NCI-H2227 (cell line): ENCODE results near the gene GADL1.

ENCODE experiments used
- DNase-seq: peaks from one replicate; lab custom pipeline; 2025; ENCODE audit not compliant: unreplicated experiment; lab: John Stamatoyannopoulos, UW

The GADL1 gene

GRCh38 chr3:30680789-30681648, 213.4 kb downstream of the GADL1 start:
- peak; percentile 19 for DNase-seq

GRCh38 chr3:30679045-30679444, 215.4 kb downstream of the GADL1 start:
- no peak for DNase-seq

- DNase-seq, result no peak
Measured at GRCh38 chr3:30677347-30677685, 217.1 kb downstream of the GADL1 start.

GRCh38 chr3:30676424-30677346, 217.8 kb downstream of the GADL1 start:
- DNase-seq, result no peak
